ENCODE measurements around the gene SUFU.

GRCh38 chr10:102624094-102624493 is 120.3 kb downstream of the SUFU start:
- TF ChIP-seq, protein P1, sequence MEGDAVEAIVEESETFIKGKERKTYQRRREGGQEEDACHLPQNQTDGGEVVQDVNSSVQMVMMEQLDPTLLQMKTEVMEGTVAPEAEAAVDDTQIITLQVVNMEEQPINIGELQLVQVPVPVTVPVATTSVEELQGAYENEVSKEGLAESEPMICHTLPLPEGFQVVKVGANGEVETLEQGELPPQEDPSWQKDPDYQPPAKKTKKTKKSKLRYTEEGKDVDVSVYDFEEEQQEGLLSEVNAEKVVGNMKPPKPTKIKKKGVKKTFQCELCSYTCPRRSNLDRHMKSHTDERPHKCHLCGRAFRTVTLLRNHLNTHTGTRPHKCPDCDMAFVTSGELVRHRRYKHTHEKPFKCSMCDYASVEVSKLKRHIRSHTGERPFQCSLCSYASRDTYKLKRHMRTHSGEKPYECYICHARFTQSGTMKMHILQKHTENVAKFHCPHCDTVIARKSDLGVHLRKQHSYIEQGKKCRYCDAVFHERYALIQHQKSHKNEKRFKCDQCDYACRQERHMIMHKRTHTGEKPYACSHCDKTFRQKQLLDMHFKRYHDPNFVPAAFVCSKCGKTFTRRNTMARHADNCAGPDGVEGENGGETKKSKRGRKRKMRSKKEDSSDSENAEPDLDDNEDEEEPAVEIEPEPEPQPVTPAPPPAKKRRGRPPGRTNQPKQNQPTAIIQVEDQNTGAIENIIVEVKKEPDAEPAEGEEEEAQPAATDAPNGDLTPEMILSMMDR (IDR thresholded peaks at IDR 0.05), result no peak
- TF ChIP-seq EZH2 (IDR thresholded peaks at IDR 0.05; ENCODE audit: borderline replicate concordance, insufficient read depth, low read depth, low read length, poor library complexity, severe bottlenecking), result no peak

Data from B cell (primary cell).